ENCODE data around the gene PP2D1.

- TF ChIP-seq GATA1 (IDR thresholded peaks at IDR 0.05; ENCODE audit: low read depth, low read length) (no peak), POLR2A (IDR thresholded peaks at IDR 0.05; ENCODE audit: low read length) (no peak)
Observed at GRCh38 chr3:20008646-20009045, 3.4 kb downstream of the PP2D1 start.

Data from erythroblast (primary cell).